Epithelial cell of prostate (primary cell): ENCODE measurements around the gene CLNK.

Experiments
- DNase-seq: peaks from one replicate; pipeline ENCODE4 v3.0.0-alpha.2; 2011; ENCODE audit warnings: low read depth, low spot score
- H3K27ac ChIP-seq: fragments of 450-650 bp; 2 replicates; pipeline ENCODE4 v1.5.1; 2017; ENCODE audit warnings: mild to moderate bottlenecking

CLNK gene

GRCh38 chr4:10529291-10530136, 155.1 kb downstream of the CLNK start:
- H3K27ac ChIP-seq = no peak overlapping the region
- no peak for DNase-seq

DNA sequence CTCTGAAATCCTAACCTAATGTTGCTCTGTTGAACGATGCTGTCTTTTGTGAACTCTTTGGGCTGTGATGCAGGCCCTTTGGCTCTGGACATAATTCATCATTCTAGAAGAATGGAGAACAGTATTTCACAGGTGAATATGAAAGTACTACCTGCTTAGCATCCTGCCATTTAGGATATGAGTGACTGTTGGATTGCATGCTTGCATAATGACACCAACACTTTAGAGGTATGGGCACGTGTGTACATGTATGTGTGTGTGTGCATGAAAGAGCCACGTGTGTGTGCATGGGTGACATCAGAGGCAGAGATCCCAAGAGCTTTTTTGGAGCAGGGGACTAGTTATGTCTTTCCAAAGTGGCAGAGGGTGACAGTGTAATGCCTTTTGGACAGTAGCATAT, 157.1 kb downstream of the CLNK start:
- DNase-seq = peak; percentile 58
- H3K27ac ChIP-seq = peak overlapping the region; percentile 89

DNA sequence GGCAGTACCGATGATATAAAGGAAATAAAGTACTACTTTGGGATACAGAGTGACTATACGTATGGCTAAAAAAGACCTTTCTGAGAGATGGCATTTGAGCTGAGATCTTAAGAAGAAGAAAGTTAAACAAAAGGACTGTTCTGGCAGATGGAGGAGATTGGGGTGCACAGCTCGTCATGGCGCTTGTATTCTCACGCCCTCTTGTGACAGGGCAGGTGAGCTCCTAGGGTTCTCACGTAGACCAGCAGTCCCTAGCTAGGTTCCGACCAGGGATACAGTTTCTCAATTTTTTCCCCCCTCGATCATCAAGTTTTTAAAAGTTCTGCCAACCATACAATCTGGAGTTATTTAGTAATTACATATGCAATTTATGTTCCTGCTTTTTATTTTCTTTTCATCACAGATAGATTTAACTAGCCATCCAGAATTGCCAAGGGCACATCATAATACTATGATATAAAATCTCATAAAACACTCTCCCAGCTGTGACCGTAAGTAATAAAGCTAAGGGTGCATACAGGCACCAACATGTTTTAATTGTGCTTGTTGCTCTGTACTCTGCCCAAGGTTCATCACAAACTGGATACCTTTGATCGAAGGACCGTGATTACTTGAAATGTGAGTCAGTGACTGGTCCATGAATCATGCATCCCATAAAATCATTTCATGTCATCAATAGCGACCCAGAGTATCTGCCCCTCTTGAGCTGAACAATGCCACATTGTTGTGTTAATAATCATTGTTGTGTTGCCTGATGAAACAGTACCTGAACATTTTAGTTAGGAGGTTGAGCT, 157.9 kb downstream of the CLNK start:
- peak overlapping the region; percentile 89 for H3K27ac ChIP-seq
- DNase-seq = peak; percentile 98

GRCh38 chr4:10524196-10524833, 160.3 kb downstream of the CLNK start:
- no peak for DNase-seq
- no peak overlapping the region for H3K27ac ChIP-seq

DNA sequence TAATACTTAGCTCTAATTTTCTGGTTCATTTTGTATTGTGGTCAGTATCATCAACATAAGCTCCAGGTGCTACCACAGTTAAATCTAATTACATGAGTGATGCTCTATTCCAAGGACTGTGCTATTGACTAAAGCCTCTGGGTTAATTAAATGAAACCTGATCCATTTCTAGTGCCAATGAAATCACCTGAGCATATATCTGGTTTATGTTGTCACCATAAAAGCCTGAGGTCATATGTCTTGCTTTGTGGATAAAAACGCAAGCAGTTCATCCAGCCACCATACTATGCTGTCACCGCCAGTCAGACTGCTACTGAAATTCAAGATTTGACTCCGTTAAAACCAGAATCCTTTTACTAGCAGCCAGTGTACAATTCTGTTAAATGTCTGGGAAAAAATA, 163.1 kb downstream of the CLNK start:
- no peak overlapping the region for H3K27ac ChIP-seq
- DNase-seq = no peak

- DNase-seq = no peak
- no peak overlapping the region for H3K27ac ChIP-seq
Measured at GRCh38 chr4:10509733-10510132, 174.8 kb downstream of the CLNK start.

GRCh38 chr4:10506077-10506476, 178.5 kb downstream of the CLNK start:
- no peak overlapping the region for H3K27ac ChIP-seq

DNA sequence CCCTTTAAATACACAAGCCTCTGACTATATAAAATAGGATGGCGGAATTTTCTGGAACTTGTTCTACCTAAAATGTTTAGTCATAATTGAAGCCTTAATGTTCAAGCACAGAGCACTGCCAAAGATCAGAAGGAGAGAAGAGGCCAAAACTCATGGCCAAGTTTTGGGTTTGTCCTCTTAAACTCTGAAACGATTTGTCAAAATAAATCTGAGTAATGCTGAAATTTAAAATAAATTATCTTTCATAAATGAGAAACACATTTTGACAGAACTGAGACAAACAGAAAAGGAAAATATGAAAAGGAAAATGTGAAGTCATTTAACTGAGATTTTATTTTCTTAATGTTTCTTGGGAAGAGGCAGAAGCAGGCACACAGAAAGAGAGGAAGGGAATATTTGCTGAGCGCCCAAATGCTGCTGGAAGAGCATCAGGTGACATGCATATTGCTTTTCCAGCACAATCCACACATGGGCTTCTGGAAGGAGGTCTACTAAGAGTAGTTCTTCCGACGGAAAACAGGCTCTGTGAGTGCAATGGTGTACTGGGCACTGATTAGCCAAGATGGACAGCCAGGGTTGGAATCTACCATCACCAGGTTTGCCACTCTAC, 179.9 kb downstream of the CLNK start:
- no peak for DNase-seq
- no peak overlapping the region for H3K27ac ChIP-seq

More at GRCh38 chr4:10506077-10506476, 178.5 kb downstream of the CLNK start:
- DNase-seq = no peak

GRCh38 chr4:10502717-10503116, 181.9 kb downstream of the CLNK start:
- no peak for DNase-seq
- H3K27ac ChIP-seq = no peak overlapping the region

GRCh38 chr4:10500776-10501175, 183.8 kb downstream of the CLNK start:
- H3K27ac ChIP-seq = no peak overlapping the region
- DNase-seq = no peak

GRCh38 chr4:10496200-10496599, 188.4 kb downstream of the CLNK start:
- H3K27ac ChIP-seq = no peak overlapping the region

GRCh38 chr4:10495651-10496050, 188.9 kb downstream of the CLNK start:
- no peak for DNase-seq
- no peak overlapping the region for H3K27ac ChIP-seq

More at GRCh38 chr4:10496200-10496599, 188.4 kb downstream of the CLNK start:
- no peak for DNase-seq

DNA sequence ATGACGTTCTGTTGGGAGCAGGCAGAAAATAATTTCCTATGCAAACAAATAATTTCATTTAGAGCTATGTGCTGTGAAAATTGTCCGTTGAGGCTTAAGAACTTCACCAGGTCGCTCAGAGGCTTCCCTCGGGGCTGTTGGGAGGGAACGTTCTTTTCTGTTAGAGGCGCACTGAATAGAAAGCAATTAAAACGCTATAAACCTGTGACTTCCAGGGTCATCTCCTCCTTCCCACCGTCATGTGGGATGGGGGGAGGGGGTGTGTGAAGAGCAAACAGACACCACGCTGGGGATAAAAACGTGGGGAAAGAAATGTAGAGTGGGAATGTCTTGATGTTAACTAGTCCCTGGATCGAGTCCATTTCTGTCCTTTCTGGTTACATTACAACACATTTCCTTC, 192.1 kb downstream of the CLNK start:
- no peak overlapping the region for H3K27ac ChIP-seq

GRCh38 chr4:10491401-10491800, 193.2 kb downstream of the CLNK start:
- H3K27ac ChIP-seq = no peak overlapping the region
- DNase-seq = no peak

More for the DNA sequence above, 192.1 kb downstream of the CLNK start:
- DNase-seq = no peak

- DNase-seq = no peak
- no peak overlapping the region for H3K27ac ChIP-seq
Measured at GRCh38 chr4:10490996-10491395, 193.6 kb downstream of the CLNK start.

- H3K27ac ChIP-seq = no peak overlapping the region
- DNase-seq = no peak
Measured at GRCh38 chr4:10482913-10483312, 201.7 kb downstream of the CLNK start.

DNA sequence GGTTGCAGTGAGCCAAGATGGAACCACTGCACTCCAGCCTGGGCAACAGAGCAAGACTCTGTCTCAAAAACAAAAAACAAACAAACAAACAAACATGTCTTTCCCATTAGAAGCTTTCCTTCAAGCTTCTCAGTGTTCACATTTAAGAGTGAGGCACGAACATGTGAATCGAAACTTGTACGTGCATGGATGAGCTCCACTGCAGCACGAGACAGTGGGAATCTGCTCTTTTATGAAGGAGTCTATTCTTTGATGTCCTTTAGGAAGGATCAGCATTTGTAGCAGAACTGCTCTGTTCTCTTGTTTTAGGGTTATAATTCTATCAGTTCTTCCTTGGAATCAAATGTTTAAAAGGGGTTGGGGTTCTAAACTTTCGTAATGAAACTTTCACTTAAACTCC, 204.0 kb downstream of the CLNK start:
- no peak for DNase-seq
- no peak overlapping the region for H3K27ac ChIP-seq

GRCh38 chr4:10478621-10479020, 205.9 kb downstream of the CLNK start:
- no peak for DNase-seq
- H3K27ac ChIP-seq = no peak overlapping the region

DNA sequence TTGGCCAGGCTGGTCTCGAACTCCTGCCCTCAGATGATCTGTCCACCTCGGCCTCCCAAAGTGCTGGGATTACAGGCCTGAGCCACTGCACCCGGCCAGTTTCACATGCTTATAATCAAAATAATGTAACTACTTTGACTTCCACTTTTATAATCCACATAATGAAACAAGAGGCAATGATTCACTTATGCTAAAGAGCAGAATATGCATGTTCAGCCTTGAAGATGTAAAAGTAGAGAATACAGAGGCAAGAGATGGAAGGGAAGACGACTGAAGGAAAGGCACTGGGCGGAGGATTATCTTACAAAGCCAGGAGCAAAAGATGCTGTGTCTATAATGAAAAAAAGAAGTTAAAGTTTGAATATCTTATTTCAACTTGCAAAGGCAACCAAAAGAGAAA, 214.1 kb downstream of the CLNK start:
- DNase-seq = no peak
- no peak overlapping the region for H3K27ac ChIP-seq

DNA sequence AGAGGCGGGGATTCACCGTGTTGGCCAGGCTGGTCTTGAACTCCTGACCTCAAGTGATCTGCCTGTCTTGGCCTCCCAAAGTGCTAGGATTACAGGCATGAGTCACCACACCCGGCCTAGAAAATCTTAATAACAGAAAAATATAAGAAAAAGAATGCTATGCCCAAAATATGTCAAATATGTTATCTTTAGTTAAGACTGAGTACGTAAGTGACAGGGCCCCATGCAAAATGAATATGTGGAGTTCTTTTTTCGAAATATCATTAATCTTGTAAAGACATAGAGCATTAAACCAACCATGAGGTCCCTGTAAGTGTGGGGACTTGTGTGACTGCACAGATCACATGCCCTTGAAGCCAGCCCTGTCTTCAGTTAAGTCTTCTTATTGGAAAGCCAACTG, 218.4 kb downstream of the CLNK start:
- no peak for DNase-seq
- H3K27ac ChIP-seq = no peak overlapping the region
